ENCODE measurements around the gene CAPN9. TPM values are rescaled to one million over a fixed set of nuclear protein-coding genes. Genes with fewer than 3 reads are reported as not detected.

CAPN9 gene
- total RNA-seq, 6 experiments from 2014 or later, result not detected

DNA sequence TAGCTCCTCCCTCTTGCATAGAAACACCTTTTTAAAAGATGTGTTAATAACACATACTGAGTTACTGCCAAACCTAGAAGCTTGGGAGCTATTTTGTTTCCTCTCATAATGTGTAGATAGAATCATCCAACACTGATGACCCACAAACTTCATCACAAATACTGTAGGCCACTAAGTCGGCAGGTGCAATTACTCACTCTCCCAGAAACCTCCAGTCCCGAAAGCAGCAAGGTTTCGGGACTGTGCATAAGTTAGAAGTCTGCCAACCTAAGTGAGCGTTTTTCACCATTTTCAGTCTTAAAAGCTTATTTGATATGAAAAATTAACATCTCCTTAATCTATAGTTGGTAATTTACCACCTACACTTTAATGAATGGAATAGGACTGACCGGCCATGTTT lies 89.2 kb downstream of the CAPN9 start:
- Histone ChIP-seq H3K27me3 (no peaks in the 10 kb centered on the region), H3K36me3 (peaks cover 0 to 7% (median 0%) of the 10 kb centered on the region in 4 donors), H3K27ac (no peak overlapping the region), H3K9me3 (no peaks in the 10 kb centered on the region), H3K4me1 (no peaks in the 10 kb centered on the region), H3K4me3 (no peak overlapping the region)
- TF ChIP-seq POLR2A (IDR thresholded peaks at IDR 0.05), result no peak
- TF ChIP-seq, protein P1, sequence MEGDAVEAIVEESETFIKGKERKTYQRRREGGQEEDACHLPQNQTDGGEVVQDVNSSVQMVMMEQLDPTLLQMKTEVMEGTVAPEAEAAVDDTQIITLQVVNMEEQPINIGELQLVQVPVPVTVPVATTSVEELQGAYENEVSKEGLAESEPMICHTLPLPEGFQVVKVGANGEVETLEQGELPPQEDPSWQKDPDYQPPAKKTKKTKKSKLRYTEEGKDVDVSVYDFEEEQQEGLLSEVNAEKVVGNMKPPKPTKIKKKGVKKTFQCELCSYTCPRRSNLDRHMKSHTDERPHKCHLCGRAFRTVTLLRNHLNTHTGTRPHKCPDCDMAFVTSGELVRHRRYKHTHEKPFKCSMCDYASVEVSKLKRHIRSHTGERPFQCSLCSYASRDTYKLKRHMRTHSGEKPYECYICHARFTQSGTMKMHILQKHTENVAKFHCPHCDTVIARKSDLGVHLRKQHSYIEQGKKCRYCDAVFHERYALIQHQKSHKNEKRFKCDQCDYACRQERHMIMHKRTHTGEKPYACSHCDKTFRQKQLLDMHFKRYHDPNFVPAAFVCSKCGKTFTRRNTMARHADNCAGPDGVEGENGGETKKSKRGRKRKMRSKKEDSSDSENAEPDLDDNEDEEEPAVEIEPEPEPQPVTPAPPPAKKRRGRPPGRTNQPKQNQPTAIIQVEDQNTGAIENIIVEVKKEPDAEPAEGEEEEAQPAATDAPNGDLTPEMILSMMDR (IDR thresholded peaks at IDR 0.05), result no peak
- intact Hi-C loops (cut with DNase I), result no loop called here
- DNase-seq, result no peak
- 91% methylated on average over 5 of the region's 5 CpGs for WGBS (ENCODE audit: insufficient coverage, low coverage, low lambda C conversion rate, missing lambda C conversion rate)
- ATAC-seq, result no peak

DNA sequence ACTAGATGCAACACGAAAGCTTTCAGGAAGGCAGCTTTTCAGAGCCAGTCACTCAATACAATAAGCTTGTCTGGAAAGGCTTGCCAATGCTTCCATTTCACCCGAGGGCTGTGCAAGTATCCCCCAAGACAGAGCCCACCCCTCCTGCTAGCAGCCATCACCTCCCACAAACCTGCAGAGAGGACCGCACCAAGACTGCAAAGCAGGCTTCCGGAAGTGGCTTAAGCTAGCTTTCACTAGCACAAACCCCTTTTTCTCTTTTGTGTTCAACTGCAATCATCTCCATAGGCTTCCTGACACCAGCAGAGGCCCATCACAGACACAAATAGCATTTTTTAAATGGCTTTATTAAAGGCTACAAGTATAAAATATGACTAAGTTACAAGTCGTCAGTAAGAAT lies 89.6 kb downstream of the CAPN9 start:
- ATAC-seq (no peak), DNase-seq (no peak)
- TF ChIP-seq POLR2A (IDR thresholded peaks at IDR 0.05), result no peak
- TF ChIP-seq, protein P1 (IDR thresholded peaks at IDR 0.05), result no peak
- H3K4me1 ChIP-seq, result no peaks in the 10 kb centered on the region
- WGBS (ENCODE audit: insufficient coverage, low coverage, low lambda C conversion rate, missing lambda C conversion rate), result 92% methylated on average over 5 of the region's 5 CpGs
- H3K36me3 ChIP-seq, result peaks cover 0 to 7% (median 0%) of the 10 kb centered on the region in 4 donors
- H3K27me3 ChIP-seq, result no peaks in the 10 kb centered on the region
- no peak overlapping the region for H3K4me3 ChIP-seq
- H3K9me3 ChIP-seq, result no peaks in the 10 kb centered on the region
- no peak overlapping the region for H3K27ac ChIP-seq
- intact Hi-C loops (cut with DNase I), result no loop called here

DNA sequence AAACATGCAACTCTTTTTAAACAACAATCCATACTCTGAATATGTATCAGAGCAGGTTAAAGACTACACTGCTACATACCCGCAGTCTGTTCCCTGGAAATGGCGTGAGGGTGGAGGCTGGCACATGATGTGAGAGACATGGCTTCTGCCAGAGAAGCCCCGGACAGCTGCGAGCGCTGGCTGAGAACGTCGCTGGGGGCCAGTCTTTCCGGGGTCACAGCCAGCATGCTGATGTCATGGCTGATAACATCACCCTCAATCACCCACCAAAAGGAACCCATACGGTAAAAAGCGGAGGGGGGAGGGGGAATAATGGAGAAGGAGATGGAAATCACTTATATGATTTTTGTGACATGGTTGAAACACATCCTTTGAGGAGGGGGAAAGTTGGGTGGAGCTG lies 92.0 kb downstream of the CAPN9 start:
- Histone ChIP-seq H3K27ac (no peak overlapping the region), H3K9me3 (no peaks in the 10 kb centered on the region), H3K27me3 (no peaks in the 10 kb centered on the region), H3K36me3 (peaks cover 0 to 7% (median 0%) of the 10 kb centered on the region in 4 donors), H3K4me1 (no peaks in the 10 kb centered on the region), H3K4me3 (no peak overlapping the region)
- DNase-seq, result no peak
- intact Hi-C loops (cut with DNase I), result no loop called here
- ATAC-seq, result no peak
- TF ChIP-seq, protein P1 (IDR thresholded peaks at IDR 0.05), result no peak
- TF ChIP-seq POLR2A (IDR thresholded peaks at IDR 0.05), result no peak
- 90% methylated on average over 10 of the region's 10 CpGs for WGBS (ENCODE audit: insufficient coverage, low coverage, low lambda C conversion rate, missing lambda C conversion rate)

DNA sequence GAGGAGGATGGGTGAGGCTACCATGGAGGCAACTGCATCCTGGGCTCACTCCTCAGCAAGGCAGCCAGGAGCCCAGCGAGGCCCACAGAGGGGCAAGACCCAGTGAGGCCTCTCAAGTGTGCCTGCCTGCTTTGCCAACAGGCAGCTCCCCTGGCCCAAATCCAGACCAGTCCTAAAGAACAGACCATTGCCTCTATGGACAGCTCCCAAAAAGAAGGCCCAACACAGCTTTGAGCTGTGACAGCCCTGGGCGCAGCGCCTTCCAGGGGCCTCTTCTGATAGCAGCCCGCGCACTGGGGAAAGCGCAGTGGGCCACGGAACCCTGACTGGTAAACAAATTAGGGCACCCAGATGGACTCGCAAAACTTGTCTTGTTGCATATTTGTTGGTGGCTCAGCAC lies 95.6 kb downstream of the CAPN9 start:
- Histone ChIP-seq H3K27me3 (no peaks in the 10 kb centered on the region), H3K4me3 (no peak overlapping the region), H3K36me3 (peaks cover 0 to 7% (median 0%) of the 10 kb centered on the region in 4 donors), H3K27ac (no peak overlapping the region), H3K4me1 (no peaks in the 10 kb centered on the region), H3K9me3 (no peaks in the 10 kb centered on the region)
- no CpG with 5 or more reads among the region's 8 CpGs for WGBS (ENCODE audit: insufficient coverage, low coverage, low lambda C conversion rate, missing lambda C conversion rate)
- ATAC-seq, result no peak
- DNase-seq, result no peak
- intact Hi-C loops (cut with DNase I), result no loop called here
- TF ChIP-seq, protein P1 (IDR thresholded peaks at IDR 0.05), result no peak
- no peak for TF ChIP-seq POLR2A (IDR thresholded peaks at IDR 0.05)
